Uterus (tissue), 2 donors: ENCODE results near the gene PIP4K2A.

Experiments
- POLR2A ChIP-seq, 2 donors: fragments of 450-650 bp; IDR thresholded peaks; one replicate each; pipeline ENCODE4 v1.6.1; 2016; ENCODE audit warnings: antibody characterized with exemption in 2 of 2, mild to moderate bottlenecking in 1 of 2, moderate library complexity in 1 of 2
- TF ChIP-seq, protein P1 (sequence below), 4 experiments: fragments of 200-600 bp in 2 of 4; fragments of 450-650 bp in 2 of 4; sonication (generic) in 2 of 4; IDR thresholded peaks; one replicate each; pipeline ENCODE4 v1.5.1; 2016 to 2019; ENCODE audit warnings: antibody characterized with exemption in 4 of 4, mild to moderate bottlenecking in 2 of 4, moderate library complexity in 1 of 4

DNA sequence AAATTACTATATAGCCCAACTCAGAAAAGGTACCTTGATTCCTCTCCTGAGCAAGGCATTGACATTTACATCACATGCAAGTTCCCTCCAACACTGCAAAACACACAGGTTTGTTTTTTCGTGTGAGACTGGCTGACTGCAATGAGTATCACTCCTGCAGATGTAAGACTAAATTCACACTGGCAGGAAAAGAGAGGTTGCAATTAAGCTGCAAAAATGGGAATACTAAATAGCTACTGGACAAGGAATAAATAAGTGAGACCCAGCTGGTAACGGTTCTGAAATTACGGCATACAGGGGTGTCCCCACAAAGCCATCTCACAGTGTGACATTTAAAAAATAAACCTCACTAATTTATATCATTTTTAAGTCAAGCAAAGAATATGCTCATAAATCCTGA lies 97.3 kb downstream of the PIP4K2A start:
- TF ChIP-seq, protein P1, sequence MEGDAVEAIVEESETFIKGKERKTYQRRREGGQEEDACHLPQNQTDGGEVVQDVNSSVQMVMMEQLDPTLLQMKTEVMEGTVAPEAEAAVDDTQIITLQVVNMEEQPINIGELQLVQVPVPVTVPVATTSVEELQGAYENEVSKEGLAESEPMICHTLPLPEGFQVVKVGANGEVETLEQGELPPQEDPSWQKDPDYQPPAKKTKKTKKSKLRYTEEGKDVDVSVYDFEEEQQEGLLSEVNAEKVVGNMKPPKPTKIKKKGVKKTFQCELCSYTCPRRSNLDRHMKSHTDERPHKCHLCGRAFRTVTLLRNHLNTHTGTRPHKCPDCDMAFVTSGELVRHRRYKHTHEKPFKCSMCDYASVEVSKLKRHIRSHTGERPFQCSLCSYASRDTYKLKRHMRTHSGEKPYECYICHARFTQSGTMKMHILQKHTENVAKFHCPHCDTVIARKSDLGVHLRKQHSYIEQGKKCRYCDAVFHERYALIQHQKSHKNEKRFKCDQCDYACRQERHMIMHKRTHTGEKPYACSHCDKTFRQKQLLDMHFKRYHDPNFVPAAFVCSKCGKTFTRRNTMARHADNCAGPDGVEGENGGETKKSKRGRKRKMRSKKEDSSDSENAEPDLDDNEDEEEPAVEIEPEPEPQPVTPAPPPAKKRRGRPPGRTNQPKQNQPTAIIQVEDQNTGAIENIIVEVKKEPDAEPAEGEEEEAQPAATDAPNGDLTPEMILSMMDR (IDR thresholded peaks at IDR 0.05) = no peak
- TF ChIP-seq POLR2A (IDR thresholded peaks at IDR 0.05) = no peak
